ENCODE results near the gene AKT2. TPM values are rescaled to one million over a fixed set of nuclear protein-coding genes. Genes with fewer than 3 reads are reported as not detected.

AKT2 gene
- total RNA-seq, 1 experiment from 2014 or later = 182 TPM

- Mint-ChIP-seq H3K9me3 (ENCODE audit: low read depth, unreplicated experiment) (no peaks in the 10 kb centered on the region), H3K27me3 (ENCODE audit: unreplicated experiment) (peaks cover 14% of the 10 kb centered on the region), H3K4me1 (ENCODE audit: low read depth, unreplicated experiment) (no peaks in the 10 kb centered on the region), H3K27ac (ENCODE audit: unreplicated experiment) (no peak overlapping the region), H3K4me3 (ENCODE audit: low read depth, unreplicated experiment) (no peak overlapping the region), H3K36me3 (ENCODE audit: insufficient read depth, unreplicated experiment) (no peaks in the 10 kb centered on the region)
- TF ChIP-seq, protein P1, sequence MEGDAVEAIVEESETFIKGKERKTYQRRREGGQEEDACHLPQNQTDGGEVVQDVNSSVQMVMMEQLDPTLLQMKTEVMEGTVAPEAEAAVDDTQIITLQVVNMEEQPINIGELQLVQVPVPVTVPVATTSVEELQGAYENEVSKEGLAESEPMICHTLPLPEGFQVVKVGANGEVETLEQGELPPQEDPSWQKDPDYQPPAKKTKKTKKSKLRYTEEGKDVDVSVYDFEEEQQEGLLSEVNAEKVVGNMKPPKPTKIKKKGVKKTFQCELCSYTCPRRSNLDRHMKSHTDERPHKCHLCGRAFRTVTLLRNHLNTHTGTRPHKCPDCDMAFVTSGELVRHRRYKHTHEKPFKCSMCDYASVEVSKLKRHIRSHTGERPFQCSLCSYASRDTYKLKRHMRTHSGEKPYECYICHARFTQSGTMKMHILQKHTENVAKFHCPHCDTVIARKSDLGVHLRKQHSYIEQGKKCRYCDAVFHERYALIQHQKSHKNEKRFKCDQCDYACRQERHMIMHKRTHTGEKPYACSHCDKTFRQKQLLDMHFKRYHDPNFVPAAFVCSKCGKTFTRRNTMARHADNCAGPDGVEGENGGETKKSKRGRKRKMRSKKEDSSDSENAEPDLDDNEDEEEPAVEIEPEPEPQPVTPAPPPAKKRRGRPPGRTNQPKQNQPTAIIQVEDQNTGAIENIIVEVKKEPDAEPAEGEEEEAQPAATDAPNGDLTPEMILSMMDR (IDR thresholded peaks at IDR 0.05; ENCODE audit: unreplicated experiment) = no peak
- CTCF ChIA-PET = interaction anchor here (0.6 kb wide), 1 partner anchor 121 kb away, joined by 3 read pairs; no protein-coding TSS in a partner anchor
- no peak for DNase-seq
- no TSS peak for BruUV-seq (replicated peaks)
- intact Hi-C loops (cut with micrococcal nuclease; ENCODE audit: unreplicated experiment) = no loop called here
Observed at GRCh38 chr19:40184273-40184672, 100.9 kb downstream of the AKT2 start.

Small RNA genes lying within 50 kb of the gene (microRNA-seq; reads per million reads assigned to microRNA genes)
- gene MIR641 = 113 reads per million, percentile 64 among the genes with 10 or more reads in this experiment

Other genes with a start within 250 kb of the AKT2 start
- gene ZNF780B, start 229.1 kb downstream of the AKT2 start, total RNA-seq (2022) = 30.2 and 37.8 TPM in 2 replicates
- 32.6 and 34.2 TPM in 2 replicates for gene ZNF780A, start 194.4 kb downstream of the AKT2 start, total RNA-seq (2022)
- 26.1 and 30.5 TPM in 2 replicates for gene MAP3K10, start 93.9 kb downstream of the AKT2 start, total RNA-seq (2022)
- gene TTC9B, start 67.0 kb downstream of the AKT2 start, total RNA-seq (2022) = not detected in 2 replicates
- gene CCNP, start 58.7 kb downstream of the AKT2 start, total RNA-seq (2022) = 0.83 and 0.94 TPM in 2 replicates
- gene C19orf47, start 63.1 kb upstream of the AKT2 start, total RNA-seq (2022) = 19.3 and 22.7 TPM in 2 replicates
- 184 and 192 TPM in 2 replicates for gene PLD3, start 63.4 kb upstream of the AKT2 start, total RNA-seq (2022)
- 0.14 TPM in 1 of 2 replicates, not detected in the other for gene HIPK4, start 104.8 kb upstream of the AKT2 start, total RNA-seq (2022)
- 1.6 and 1.8 TPM in 2 replicates for gene PRX, start 128.0 kb upstream of the AKT2 start, total RNA-seq (2022)
- 12.3 and 15.4 TPM in 2 replicates for gene SERTAD1, start 140.6 kb upstream of the AKT2 start, total RNA-seq (2022)
- gene SERTAD3, start 159.0 kb upstream of the AKT2 start, total RNA-seq (2022) = 51.9 and 56.7 TPM in 2 replicates
- gene BLVRB, start 180.4 kb upstream of the AKT2 start, total RNA-seq (2022) = 107 and 118 TPM in 2 replicates
- gene SPTBN4, start 181.7 kb upstream of the AKT2 start, total RNA-seq (2022) = 0.80 and 1.3 TPM in 2 replicates